GM12864 (cell line): ENCODE measurements around the gene ATP6V1C2.

ENCODE experiments used
- DNase-seq: peaks from one replicate; pipeline ENCODE4 v3.0.0-alpha.2; 2011; ENCODE audit warnings: low read depth
- H3K4me3 ChIP-seq: 2 replicates; pipeline ENCODE4 v1.5.1; 2011; ENCODE audit warnings: mild to moderate bottlenecking, low read depth, low read length, control low read depth
- CTCF ChIP-seq: IDR thresholded peaks from 2 replicates; pipeline ENCODE4 v1.5.1; 2011; ENCODE audit warnings: low read depth, mild to moderate bottlenecking, moderate library complexity, low read length, control low read depth, inconsistent platforms; ENCODE audit errors: missing control alignments

The ATP6V1C2 gene

DNA sequence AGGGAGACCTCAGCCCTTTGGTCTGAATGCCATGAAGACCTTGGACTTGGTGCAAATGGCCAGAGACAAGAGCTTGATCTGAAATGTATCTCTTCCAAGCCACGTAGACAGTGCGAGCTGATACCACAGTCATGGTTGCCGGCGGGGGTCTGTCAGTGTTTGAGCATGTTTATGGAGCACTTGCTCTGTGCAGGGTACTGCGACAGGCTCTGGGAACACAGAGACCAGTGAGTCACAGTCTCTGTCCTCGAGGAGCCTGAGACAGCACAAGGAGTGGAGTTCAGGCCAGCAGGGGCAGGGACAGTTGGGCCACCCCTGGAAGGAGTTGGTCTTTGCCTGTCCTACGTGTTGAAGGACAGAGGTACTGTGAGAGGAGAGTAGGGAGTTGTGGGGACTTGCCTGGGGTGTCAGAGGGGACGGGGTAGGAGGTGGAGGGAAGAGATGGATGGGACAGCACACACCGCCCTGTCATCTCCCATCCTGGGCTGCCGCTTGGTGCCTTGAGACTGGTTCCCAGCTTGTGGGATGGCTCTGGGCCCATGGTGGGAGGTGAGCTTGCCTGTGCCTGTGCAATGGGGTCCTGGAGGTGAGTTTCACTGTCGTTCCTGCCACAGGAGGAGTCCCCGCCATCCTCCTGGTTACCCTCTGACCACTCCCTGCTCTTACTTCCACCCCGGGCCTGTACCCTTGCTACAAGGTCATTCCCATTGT, 39.5 kb downstream of the ATP6V1C2 start:
- TF ChIP-seq CTCF, result no peak
- no peak overlapping the region for H3K4me3 ChIP-seq
- no peak for DNase-seq

DNA sequence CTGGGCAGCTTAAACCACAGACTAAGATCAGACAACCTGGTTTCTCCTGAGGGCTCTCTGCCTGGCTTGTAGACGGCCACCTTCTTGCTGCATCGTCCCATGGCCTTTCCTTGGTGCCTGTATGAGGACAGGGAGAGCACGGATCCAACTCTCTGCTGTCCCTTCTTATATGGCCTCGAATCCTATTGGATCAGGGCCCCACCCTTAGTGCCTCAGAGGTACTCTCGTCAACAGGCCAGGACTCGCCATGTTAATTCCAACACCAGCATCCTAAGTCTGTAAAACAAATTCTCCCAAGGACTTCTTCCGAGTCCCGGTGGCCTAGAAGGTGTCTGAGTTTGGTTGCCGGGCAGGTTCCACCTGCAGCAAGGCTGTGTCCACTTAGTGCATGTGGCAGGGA, 40.2 kb downstream of the ATP6V1C2 start:
- DNase-seq, result no peak
- no peak overlapping the region for H3K4me3 ChIP-seq
- TF ChIP-seq CTCF, result no peak

GRCh38 chr2:10762651-10763460, 41.4 kb downstream of the ATP6V1C2 start:
- DNase-seq, result no peak
- no peak overlapping the region for H3K4me3 ChIP-seq
- no peak for TF ChIP-seq CTCF

DNA sequence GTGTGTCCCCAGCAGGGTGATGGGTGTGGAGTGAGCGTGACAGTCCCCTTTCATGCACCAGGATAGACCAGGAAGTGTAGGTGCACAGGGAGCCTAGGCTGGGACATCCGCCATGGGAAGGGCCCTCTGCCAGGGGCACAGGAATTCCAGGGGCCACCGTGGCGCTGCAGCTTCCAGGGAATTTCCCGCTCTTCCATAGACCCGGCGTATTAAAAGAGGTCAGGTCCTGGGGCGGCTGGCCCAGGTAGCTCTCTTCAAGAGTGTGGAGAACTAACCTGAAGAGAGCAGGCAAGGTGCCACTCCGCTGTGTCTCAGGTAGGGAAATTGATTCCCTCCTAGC, 42.0 kb downstream of the ATP6V1C2 start:
- no peak for TF ChIP-seq CTCF
- H3K4me3 ChIP-seq, result no peak overlapping the region
- no peak for DNase-seq

GRCh38 chr2:10764096-10764785, 42.8 kb downstream of the ATP6V1C2 start:
- no peak for TF ChIP-seq CTCF
- no peak overlapping the region for H3K4me3 ChIP-seq
- DNase-seq, result no peak

DNA sequence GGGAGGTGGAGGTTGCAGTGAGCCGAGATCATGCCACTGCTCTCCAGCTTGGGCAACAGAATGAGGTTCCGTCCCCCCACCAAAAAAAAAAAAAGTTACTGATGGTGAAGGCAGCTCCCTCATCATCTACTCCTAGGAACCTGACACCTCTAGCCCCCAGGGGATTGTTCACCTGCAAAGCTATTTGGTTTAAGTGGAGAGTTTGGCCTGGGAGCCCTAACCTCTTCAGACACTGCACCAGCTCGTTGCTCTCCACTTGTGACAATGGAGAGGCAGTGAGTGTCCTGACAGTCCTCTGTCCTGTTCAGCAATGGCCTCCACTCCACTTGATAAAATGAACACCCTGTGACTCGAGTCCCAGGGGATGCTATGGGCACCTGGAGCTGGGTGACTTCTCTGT, 43.5 kb downstream of the ATP6V1C2 start:
- TF ChIP-seq CTCF, result no peak
- DNase-seq, result no peak
- no peak overlapping the region for H3K4me3 ChIP-seq
